GM12878 (cell line): Measurements from ENCODE around the gene PRUNE1. TPM values are rescaled to one million over a fixed set of nuclear protein-coding genes. Genes with fewer than 3 reads are reported as not detected.

Experiments
- BACH1 ChIP-seq: fragments of 450-650 bp; IDR thresholded peaks from 2 replicates; pipeline ENCODE4 v1.6.1; 2017; ENCODE audit warnings: mild to moderate bottlenecking, borderline replicate concordance
- CHD1 ChIP-seq: IDR thresholded peaks from 2 replicates; pipeline ENCODE4 v1.6.1; 2012; ENCODE audit warnings: low read depth, low read length, improper control_type of control experiment
- CREM ChIP-seq: IDR thresholded peaks from 2 replicates; pipeline ENCODE4 v1.6.1; 2014; ENCODE audit warnings: antibody characterized with exemption, low read depth
- FOXM1 ChIP-seq: IDR thresholded peaks from 2 replicates; pipeline ENCODE4 v1.6.1; 2012; ENCODE audit warnings: low read depth, mild to moderate bottlenecking, inconsistent platforms, low read length, moderate library complexity
- HCFC1 ChIP-seq: fragments of 150-350 bp; IDR thresholded peaks from 2 replicates; pipeline ENCODE4 v1.6.1; 2014; ENCODE audit warnings: low read length
- HDGF ChIP-seq: fragments of 450-650 bp; IDR thresholded peaks from 2 replicates; pipeline ENCODE4 v1.6.1; 2016; ENCODE audit warnings: antibody characterized with exemption
- IKZF2 ChIP-seq, 2 experiments: fragments of 450-650 bp; IDR thresholded peaks; 2 replicates each; pipeline ENCODE4 v1.6.1; 2017; ENCODE audit warnings: mild to moderate bottlenecking in 2 of 2, moderate library complexity in 2 of 2
- MYB ChIP-seq: fragments of 150-350 bp; IDR thresholded peaks from 2 replicates; pipeline ENCODE4 v1.6.1; 2014; ENCODE audit warnings: mild to moderate bottlenecking, low read depth, low read length, borderline replicate concordance
- NR2F1 ChIP-seq: fragments of 450-650 bp; conservative IDR thresholded peaks from 2 replicates; pipeline ENCODE4 v1.6.1; 2017; ENCODE audit warnings: mild to moderate bottlenecking
- PAX5 ChIP-seq: IDR thresholded peaks from 2 replicates; pipeline ENCODE4 v1.6.1; 2011; ENCODE audit warnings: low read depth, low read length, borderline replicate concordance
- POU2F2 ChIP-seq: IDR thresholded peaks from 3 replicates; pipeline ENCODE4 v1.6.1; 2011; ENCODE audit warnings: low read depth, mild to moderate bottlenecking, low read length, borderline replicate concordance
- SIX5 ChIP-seq: IDR thresholded peaks from 2 replicates; pipeline ENCODE4 v1.6.1; 2011; ENCODE audit warnings: mild to moderate bottlenecking, low read depth, low read length, moderate library complexity; ENCODE audit not compliant: severe bottlenecking
- TARDBP ChIP-seq: IDR thresholded peaks from 2 replicates; pipeline ENCODE4 v1.6.1; 2016; ENCODE audit warnings: borderline replicate concordance
- ZNF622 ChIP-seq: fragments of 450-650 bp; IDR thresholded peaks from 2 replicates; pipeline ENCODE4 v1.6.1; 2017; ENCODE audit warnings: mild to moderate bottlenecking, inconsistent platforms
- polyA plus RNA-seq, 11 experiments: library from polyadenylated mRNA; depleted of rRNA in 4 of 11; unstranded in 6 of 11; stranded (reverse) in 5 of 11; fragments of >200 nt; fragmentation: Nextera tagmentation in 4 of 11; fragmentation: Illumina TruSeq in 1 of 11; extraction: Ambion mirVana in 4 of 11; extraction: Trizol in 1 of 11; gene quantifications; 1 replicate in 1 of 11; 2 replicates in 10 of 11; pipeline versions ENCODE4 v1.2.1 to v1.2.3, GENCODE V29; 2011 to 2016; ENCODE audit warnings: inconsistent platforms in 2 of 11, missing spikeins in 2 of 11, low read depth in 1 of 11
- total RNA-seq, 4 experiments: library from RNA; depleted of rRNA in 3 of 4; stranded (reverse); fragments of >200 nt in 3 of 4; fragmentation: Illumina TruSeq in 1 of 4; extraction: Trizol in 1 of 4; gene quantifications; 2 replicates each; pipeline versions ENCODE4 v1.2.1 to v1.2.3, GENCODE V29; 2013 to 2021
- TF ChIP-seq, protein P1 (sequence below): fragments of 150-350 bp; IDR thresholded peaks from 2 replicates; pipeline ENCODE4 v1.6.1; 2016; ENCODE audit warnings: low read depth, low read length
- TF ChIP-seq, protein P2 (sequence below): fragments of 450-650 bp; IDR thresholded peaks from 2 replicates; pipeline ENCODE4 v1.6.1; 2018; ENCODE audit warnings: mild to moderate bottlenecking, low read depth, moderate library complexity; ENCODE audit not compliant: partially characterized antibody
- TF ChIP-seq, protein P3 (sequence below): IDR thresholded peaks from 2 replicates; pipeline ENCODE4 v1.6.1; 2012; ENCODE audit warnings: low read depth, low read length, improper control_type of control experiment
- TF ChIP-seq, protein P4 (sequence below): fragments of 450-650 bp; IDR thresholded peaks from 2 replicates; pipeline ENCODE4 v1.6.1; 2017; ENCODE audit warnings: mild to moderate bottlenecking
- TF ChIP-seq, protein P5 (sequence below): IDR thresholded peaks from 2 replicates; pipeline ENCODE4 v1.6.1; 2011; ENCODE audit warnings: borderline replicate concordance, low read depth, mild to moderate bottlenecking, moderate library complexity, mixed read lengths, low read length; ENCODE audit not compliant: insufficient read depth; ENCODE audit errors: extremely low read length

PRUNE1 gene
- total and polyA plus RNA-seq, 10 of the 15 experiments (the other 5 are each of a cell fraction or from before 2014, with no cell fraction given), result 4.7 to 24.5 (median 12.4) TPM

DNA sequence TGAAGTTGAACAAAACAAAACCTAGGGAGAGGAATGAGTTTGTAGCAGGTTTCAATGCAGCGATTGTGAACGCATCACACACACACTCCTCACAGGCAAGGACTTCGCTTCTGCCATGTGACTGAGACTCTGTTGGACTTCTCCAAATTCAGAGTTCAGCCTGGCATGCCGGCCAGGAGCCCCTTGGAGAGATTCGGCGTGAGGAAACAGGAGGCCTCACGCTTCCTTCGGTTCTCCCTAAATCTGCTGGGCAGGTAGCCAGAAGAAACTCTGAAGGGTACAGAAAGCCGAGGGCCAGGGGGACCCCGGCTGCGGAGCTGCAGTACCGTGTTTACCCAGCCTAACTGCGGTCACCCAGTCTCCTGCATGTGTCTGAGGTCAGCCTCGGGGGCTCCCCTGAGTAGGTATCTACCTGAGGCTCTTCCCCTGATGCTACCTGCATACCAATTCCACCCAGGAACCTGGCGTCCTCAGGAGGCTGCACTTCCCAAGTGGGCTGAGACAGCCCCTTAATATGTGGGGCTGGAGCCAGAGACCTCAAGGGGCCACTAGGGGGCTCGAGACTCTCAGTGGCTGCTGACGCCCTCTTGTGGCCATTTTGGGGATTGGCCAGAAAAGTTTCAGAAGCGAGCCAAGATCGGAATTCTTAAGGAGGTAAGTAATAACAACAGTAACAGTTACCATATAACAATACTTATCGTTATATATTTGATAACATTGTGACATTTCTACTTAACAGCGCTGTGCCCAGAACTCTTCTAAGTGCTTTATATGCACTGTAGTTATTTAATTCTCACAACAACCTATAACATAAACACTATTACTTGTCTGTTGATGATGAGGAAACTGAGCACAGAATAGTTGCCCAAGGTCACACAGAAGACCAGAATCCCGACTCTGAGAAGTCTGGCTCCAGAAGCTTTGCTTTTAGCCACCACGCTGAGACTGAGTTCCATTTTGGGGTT, 28.9 kb upstream of the PRUNE1 start (continued):
- TF ChIP-seq, protein P1, sequence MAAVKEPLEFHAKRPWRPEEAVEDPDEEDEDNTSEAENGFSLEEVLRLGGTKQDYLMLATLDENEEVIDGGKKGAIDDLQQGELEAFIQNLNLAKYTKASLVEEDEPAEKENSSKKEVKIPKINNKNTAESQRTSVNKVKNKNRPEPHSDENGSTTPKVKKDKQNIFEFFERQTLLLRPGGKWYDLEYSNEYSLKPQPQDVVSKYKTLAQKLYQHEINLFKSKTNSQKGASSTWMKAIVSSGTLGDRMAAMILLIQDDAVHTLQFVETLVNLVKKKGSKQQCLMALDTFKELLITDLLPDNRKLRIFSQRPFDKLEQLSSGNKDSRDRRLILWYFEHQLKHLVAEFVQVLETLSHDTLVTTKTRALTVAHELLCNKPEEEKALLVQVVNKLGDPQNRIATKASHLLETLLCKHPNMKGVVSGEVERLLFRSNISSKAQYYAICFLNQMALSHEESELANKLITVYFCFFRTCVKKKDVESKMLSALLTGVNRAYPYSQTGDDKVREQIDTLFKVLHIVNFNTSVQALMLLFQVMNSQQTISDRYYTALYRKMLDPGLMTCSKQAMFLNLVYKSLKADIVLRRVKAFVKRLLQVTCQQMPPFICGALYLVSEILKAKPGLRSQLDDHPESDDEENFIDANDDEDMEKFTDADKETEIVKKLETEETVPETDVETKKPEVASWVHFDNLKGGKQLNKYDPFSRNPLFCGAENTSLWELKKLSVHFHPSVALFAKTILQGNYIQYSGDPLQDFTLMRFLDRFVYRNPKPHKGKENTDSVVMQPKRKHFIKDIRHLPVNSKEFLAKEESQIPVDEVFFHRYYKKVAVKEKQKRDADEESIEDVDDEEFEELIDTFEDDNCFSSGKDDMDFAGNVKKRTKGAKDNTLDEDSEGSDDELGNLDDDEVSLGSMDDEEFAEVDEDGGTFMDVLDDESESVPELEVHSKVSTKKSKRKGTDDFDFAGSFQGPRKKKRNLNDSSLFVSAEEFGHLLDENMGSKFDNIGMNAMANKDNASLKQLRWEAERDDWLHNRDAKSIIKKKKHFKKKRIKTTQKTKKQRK, result no peak
- TF ChIP-seq IKZF2 (IDR thresholded peaks at IDR 0.05), result peak in 1 of 2 experiments; percentile 22; a peak in 1 of 4 replicates
- TF ChIP-seq TARDBP, result no peak
- no peak for TF ChIP-seq ZNF622
- no peak; the same call in 1 of the 2 replicates for TF ChIP-seq BACH1
- TF ChIP-seq PAX5, result no peak
- TF ChIP-seq, protein P2, sequence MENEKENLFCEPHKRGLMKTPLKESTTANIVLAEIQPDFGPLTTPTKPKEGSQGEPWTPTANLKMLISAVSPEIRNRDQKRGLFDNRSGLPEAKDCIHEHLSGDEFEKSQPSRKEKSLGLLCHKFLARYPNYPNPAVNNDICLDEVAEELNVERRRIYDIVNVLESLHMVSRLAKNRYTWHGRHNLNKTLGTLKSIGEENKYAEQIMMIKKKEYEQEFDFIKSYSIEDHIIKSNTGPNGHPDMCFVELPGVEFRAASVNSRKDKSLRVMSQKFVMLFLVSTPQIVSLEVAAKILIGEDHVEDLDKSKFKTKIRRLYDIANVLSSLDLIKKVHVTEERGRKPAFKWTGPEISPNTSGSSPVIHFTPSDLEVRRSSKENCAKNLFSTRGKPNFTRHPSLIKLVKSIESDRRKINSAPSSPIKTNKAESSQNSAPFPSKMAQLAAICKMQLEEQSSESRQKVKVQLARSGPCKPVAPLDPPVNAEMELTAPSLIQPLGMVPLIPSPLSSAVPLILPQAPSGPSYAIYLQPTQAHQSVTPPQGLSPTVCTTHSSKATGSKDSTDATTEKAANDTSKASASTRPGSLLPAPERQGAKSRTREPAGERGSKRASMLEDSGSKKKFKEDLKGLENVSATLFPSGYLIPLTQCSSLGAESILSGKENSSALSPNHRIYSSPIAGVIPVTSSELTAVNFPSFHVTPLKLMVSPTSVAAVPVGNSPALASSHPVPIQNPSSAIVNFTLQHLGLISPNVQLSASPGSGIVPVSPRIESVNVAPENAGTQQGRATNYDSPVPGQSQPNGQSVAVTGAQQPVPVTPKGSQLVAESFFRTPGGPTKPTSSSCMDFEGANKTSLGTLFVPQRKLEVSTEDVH, result no peak
- no peak for TF ChIP-seq MYB
- TF ChIP-seq SIX5, result no peak
- no peak for TF ChIP-seq HDGF
- peak; percentile 31; the same call in 1 of the 2 replicates for TF ChIP-seq CREM
- 0 out of 2 replicates have a peak, but pooled peaks have one; percentile 23 for TF ChIP-seq HCFC1
- peak; percentile 56 for TF ChIP-seq NR2F1
- TF ChIP-seq, protein P3, sequence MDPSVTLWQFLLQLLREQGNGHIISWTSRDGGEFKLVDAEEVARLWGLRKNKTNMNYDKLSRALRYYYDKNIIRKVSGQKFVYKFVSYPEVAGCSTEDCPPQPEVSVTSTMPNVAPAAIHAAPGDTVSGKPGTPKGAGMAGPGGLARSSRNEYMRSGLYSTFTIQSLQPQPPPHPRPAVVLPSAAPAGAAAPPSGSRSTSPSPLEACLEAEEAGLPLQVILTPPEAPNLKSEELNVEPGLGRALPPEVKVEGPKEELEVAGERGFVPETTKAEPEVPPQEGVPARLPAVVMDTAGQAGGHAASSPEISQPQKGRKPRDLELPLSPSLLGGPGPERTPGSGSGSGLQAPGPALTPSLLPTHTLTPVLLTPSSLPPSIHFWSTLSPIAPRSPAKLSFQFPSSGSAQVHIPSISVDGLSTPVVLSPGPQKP, result no peak
- TF ChIP-seq, protein P4, sequence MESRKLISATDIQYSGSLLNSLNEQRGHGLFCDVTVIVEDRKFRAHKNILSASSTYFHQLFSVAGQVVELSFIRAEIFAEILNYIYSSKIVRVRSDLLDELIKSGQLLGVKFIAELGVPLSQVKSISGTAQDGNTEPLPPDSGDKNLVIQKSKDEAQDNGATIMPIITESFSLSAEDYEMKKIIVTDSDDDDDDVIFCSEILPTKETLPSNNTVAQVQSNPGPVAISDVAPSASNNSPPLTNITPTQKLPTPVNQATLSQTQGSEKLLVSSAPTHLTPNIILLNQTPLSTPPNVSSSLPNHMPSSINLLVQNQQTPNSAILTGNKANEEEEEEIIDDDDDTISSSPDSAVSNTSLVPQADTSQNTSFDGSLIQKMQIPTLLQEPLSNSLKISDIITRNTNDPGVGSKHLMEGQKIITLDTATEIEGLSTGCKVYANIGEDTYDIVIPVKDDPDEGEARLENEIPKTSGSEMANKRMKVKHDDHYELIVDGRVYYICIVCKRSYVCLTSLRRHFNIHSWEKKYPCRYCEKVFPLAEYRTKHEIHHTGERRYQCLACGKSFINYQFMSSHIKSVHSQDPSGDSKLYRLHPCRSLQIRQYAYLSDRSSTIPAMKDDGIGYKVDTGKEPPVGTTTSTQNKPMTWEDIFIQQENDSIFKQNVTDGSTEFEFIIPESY, result 0 out of 2 replicates have a peak, but pooled peaks have one; percentile 55
- no peak for TF ChIP-seq CHD1
- peak; percentile 64; the same call in 1 of the 2 replicates for TF ChIP-seq FOXM1
- TF ChIP-seq POU2F2, result no peak; the same call in 2 of the 3 replicates
- TF ChIP-seq, protein P5, sequence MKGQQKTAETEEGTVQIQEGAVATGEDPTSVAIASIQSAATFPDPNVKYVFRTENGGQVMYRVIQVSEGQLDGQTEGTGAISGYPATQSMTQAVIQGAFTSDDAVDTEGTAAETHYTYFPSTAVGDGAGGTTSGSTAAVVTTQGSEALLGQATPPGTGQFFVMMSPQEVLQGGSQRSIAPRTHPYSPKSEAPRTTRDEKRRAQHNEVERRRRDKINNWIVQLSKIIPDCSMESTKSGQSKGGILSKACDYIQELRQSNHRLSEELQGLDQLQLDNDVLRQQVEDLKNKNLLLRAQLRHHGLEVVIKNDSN, result no peak
